HG03280 (cell line): ENCODE data around the gene KIF5A.

Experiments used
- ATAC-seq: cut with Tn5 transposase; IDR thresholded peaks from one replicate; pipeline ENCODE4 v1.9.1; 2021; ENCODE audit warnings: mild to moderate bottlenecking, moderate library complexity; ENCODE audit not compliant: unreplicated experiment

Gene KIF5A

GRCh38 chr12:57604454-57604991 lies 54.7 kb downstream of the KIF5A start, which contains the start of gene DTX3:
Gene DTX3 (plus strand): TSS chr12:57604824. CDS start chr12:57606518, 1,694 bp downstream.
- peak; percentile 64 for ATAC-seq

GRCh38 chr12:57604992-57605810 lies 55.4 kb downstream of the KIF5A start:
- peak; percentile 26 for ATAC-seq

DNA sequence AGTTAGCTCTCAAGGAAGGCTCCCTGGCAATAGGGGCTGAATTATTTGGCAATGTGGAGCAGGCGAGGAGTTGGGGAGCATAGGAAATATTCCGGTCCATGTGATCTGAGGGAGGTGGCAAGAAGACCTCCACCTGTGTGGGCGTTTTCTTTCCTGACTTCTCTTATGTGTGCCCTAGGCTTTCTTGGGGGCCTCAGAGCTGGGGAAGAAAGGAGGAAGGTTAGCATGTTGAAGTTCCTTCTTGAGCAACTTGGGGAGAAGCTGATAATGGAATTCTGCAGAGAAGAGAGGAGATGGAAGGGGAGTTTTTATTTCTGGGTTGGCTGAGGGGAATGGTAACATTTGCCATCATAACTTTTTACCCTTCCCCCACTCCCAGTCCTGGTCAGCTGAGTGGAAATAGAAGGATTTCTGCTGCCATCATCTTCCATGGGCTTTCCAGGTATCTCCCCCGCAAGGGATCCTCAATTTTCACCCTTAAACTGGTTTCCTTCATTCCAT lies 56.0 kb downstream of the KIF5A start:
- ATAC-seq = no peak

DNA sequence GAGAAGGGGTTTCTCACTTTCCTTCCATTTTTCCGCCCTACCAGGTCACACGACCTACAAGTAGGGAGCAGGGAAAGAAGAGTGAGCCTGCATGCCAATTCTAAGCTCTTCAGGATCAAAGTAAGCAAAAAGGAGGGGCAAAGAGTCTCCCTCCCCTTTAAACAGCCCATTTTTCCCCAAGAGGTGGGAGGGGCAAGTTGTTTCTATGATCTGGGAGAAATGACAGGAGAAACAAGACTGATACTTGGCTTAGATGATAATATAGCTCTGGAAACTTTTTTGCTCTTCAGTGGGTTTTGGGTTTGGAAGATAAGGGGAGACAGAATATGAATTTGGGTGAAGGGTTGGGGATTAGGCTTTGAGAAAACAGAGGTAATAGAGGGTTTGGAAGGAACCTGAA lies 56.6 kb downstream of the KIF5A start:
- ATAC-seq = no peak

GRCh38 chr12:57606821-57607220 lies 57.0 kb downstream of the KIF5A start:
- ATAC-seq = no peak

- no peak for ATAC-seq
Observed at GRCh38 chr12:57607958-57608663, 58.3 kb downstream of the KIF5A start.

DNA sequence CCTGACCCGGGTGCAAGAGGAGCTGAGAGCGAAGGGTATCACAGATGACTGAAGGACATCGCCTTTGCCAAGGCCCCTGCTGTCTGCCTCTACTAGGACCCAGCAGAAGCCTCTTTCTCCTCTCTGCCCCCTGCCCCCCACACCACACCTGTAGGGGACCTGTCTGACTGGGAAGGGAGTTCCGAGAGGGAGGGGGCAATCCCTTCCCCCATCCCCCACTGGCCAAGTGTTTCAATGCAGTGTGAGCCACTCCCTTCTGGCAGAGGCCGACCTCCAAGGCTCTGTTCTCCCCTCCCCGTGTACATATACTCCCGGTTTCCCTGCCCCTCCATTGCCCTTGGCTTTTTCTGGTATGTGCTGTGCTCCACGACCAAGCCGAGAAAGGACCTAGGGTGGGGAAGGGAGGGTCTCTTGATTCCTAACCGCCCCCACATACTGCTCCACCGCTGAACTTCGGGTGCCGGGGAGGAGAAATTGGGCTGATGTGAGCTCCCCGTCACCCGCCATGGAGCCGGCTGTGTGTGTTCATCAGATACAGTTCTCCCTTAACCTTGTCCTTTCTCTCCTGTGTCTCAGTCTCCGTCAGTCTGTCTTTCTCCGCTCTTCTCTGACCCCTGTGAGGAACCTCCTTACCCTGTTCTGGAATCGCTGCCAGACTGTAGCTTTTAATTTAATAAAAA lies 59.4 kb downstream of the KIF5A start:
- ATAC-seq = no peak

GRCh38 chr12:57609781-57610553 lies 60.1 kb downstream of the KIF5A start:
- no peak for ATAC-seq

- no peak for ATAC-seq
Observed at GRCh38 chr12:57610554-57611107, 60.8 kb downstream of the KIF5A start.

- peak; percentile 60 for ATAC-seq
Observed at GRCh38 chr12:57611108-57611826, 61.4 kb downstream of the KIF5A start, which contains the start of gene ARHGEF25. Gene ARHGEF25 (plus strand): TSS chr12:57611435. CDS start chr12:57611895, 460 bp downstream.

GRCh38 chr12:57611827-57612710 lies 62.2 kb downstream of the KIF5A start:
- ATAC-seq = no peak

GRCh38 chr12:57612711-57613426 lies 63.0 kb downstream of the KIF5A start:
- no peak for ATAC-seq

DNA sequence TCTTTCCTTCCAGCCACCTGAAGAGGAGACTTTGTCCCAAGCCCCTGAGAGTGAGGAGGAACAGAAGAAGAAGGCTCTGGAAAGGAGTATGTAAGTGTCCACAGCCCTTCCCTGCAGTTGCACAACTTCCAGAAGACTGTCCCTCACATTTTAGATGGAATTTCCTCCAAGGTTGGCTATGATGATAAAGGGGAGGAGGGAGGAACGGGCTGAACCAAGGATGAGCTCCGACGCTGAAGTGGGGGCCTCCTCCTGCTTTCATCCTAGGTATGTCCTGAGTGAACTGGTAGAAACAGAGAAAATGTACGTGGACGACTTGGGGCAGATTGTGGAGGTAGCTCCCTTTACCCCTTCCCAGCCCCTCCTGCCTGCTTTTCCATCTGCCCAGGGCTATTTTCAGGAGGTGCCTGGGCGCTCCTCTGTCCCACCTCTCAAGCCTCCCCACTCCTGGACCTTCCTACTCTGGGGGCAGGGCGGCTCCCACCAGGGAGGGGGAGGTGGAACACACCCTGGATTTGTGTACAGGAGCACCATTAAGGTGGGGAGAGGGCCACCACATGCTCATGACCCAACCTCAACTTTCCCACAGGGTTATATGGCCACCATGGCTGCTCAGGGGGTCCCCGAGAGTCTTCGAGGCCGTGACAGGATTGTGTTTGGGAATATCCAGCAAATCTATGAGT lies 63.7 kb downstream of the KIF5A start:
- ATAC-seq = no peak

- no peak for ATAC-seq
Observed at GRCh38 chr12:57614178-57614947, 64.5 kb downstream of the KIF5A start.

DNA sequence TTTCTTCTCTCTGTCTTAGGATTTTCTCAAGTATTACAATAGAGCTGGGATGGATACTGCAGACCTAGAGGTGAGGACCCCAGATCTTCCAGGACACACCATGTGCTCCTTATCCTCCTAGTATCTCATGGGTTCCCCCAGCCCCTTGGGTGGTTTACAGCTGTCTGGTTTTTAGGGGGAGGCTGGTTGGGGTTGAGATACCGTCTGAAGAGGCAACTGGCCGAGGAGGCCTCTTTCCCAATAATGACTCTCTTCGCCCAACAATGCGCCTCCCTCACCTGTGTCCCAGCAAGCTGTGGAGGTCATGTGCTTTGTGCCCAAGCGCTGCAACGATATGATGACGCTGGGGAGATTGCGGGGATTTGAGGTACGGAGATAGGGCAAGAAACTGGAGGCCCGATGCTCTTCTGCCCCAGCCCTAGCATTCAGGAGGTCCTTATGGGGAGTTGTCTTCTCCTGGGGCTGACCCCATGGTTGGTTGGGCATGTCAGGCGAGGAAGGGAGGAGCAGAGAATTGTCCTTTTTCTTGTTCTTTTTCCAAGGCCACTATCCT lies 65.2 kb downstream of the KIF5A start:
- ATAC-seq = no peak

GRCh38 chr12:57615637-57616036 lies 65.8 kb downstream of the KIF5A start:
- no peak for ATAC-seq
